ENCODE data around the gene RNF121.

Gene RNF121

GRCh38 chr11:72039856-72040401, 111.1 kb downstream of the RNF121 start:
- no peak for DNase-seq

DNA sequence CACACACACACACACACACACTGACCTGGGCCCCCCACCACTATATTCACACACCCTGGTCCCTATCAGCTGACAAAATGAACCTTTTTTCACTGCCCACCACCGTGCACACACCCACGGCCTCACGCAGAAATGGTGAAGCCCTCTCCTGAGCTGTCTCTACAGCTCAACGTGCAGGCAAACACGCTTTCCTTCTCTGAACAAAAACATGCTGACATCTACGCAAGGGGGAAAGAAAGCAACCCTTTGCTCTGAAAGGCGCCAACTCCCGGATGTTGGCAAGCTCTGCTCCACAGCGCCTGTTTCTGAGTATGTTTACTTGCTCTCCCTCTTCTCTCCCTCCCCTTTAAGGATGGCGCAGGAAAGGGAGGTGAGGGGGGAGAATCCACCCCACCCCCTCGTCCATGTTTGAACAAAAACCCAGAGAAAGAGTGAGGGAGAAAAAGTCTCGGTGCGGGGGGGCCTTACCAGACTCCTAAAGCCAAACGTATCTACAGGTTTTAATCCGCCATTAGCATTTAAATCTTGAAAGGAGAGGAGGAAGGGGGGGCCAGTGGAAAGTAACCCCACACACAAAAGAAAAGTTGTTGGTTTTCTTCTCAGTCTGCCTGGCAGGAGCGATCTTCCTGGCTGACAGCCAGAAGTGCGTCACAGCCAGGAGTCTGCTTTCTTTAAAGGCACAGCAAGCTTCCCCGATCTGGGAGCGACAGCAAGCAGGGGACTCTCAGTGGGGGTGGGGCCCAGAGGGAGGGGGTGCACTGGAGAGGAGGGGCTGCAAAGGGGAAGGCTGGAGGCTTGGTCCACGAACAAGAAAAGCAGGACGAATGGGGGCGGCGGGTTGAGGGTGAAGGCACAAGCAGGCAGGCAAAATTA, 111.9 kb downstream of the RNF121 start:
- DNase-seq: peak; percentile 88

GRCh38 chr11:72041364-72042063, 112.7 kb downstream of the RNF121 start:
- peak; percentile 37 for DNase-seq

- DNase-seq: no peak
These were observed 113.4 kb downstream of the RNF121 start for GRCh38 chr11:72042064-72042745.

DNA sequence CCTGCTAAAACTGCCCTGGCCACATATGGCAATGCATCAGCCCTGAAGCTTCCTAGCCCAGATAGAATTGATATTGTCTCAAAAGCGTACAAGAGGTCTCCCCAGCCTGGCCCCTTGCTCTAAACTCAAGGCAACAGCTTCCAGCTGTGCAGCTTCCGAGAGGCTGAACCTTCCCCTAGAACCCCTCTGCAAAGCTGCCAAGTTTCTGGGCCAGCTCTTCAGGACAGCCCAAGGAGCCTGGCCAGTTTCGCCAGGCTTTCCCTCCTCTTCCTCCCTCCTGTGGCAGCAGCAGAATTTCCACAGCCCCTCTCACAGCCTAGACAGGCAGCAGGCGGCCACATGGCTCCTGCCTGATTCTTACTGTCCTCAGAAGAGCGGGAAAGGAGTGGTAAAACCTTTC, 117.0 kb downstream of the RNF121 start:
- DNase-seq: no peak
